Choroid plexus epithelial cell (primary cell): ENCODE data around the gene PON2.

Experiments
- DNase-seq: peaks from one replicate; pipeline ENCODE4 v3.0.0-alpha.2; 2010; ENCODE audit warnings: low read depth
- H3K4me3 ChIP-seq: 2 replicates; pipeline ENCODE4 v1.5.1; 2011; ENCODE audit warnings: low read depth, mild to moderate bottlenecking, control low read depth, low read length, moderate library complexity
- CTCF ChIP-seq: conservative IDR thresholded peaks from 2 replicates; pipeline ENCODE4 v1.5.1; 2011; ENCODE audit warnings: low read depth, mild to moderate bottlenecking, control low read depth, inconsistent platforms, low read length, moderate library complexity

PON2 gene

GRCh38 chr7:95476904-95477594, 42.2 kb upstream of the PON2 start:
- peak; percentile 79 for TF ChIP-seq CTCF
- peak; percentile 89 for DNase-seq
- no peak overlapping the region for H3K4me3 ChIP-seq

GRCh38 chr7:95476072-95476847, 41.4 kb upstream of the PON2 start:
- no peak for TF ChIP-seq CTCF
- peak; percentile 63 for DNase-seq
- no peak overlapping the region for H3K4me3 ChIP-seq

GRCh38 chr7:95473276-95473985, 38.6 kb upstream of the PON2 start:
- DNase-seq: no peak
- TF ChIP-seq CTCF: no peak

DNA sequence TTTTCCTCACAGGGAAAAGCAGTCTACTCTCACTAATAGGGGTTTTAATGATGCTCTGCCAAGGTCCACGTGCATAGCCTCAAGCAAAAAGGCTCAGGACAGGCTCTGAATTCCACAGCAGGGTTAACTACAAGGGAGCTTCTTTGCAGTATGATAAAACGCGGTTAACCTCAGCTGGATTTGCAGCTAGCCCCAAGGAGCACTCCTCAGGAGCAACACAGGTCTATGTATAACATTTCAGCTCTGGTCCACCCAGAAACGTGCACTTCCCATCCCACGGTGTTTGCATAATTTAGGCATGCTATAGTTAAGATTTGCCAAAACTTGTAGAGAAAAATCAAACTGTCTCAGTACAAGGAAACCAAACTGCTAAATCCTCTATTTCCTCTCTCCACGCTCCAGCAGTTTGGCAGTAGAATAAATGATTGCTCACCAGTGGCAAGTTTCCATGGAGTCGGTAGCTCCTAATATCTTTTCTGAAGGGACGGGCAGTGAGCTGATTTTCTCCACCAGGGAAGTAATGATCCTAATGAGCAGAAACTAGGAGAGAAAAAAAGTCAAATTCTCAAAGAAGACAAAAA, 37.8 kb upstream of the PON2 start:
- TF ChIP-seq CTCF: no peak
- peak; percentile 32 for DNase-seq
- H3K4me3 ChIP-seq: no peak overlapping the region

More at GRCh38 chr7:95473276-95473985, 38.6 kb upstream of the PON2 start:
- no peak overlapping the region for H3K4me3 ChIP-seq

GRCh38 chr7:95471071-95471470, 36.2 kb upstream of the PON2 start:
- no peak for TF ChIP-seq CTCF
- no peak overlapping the region for H3K4me3 ChIP-seq
- DNase-seq: no peak

DNA sequence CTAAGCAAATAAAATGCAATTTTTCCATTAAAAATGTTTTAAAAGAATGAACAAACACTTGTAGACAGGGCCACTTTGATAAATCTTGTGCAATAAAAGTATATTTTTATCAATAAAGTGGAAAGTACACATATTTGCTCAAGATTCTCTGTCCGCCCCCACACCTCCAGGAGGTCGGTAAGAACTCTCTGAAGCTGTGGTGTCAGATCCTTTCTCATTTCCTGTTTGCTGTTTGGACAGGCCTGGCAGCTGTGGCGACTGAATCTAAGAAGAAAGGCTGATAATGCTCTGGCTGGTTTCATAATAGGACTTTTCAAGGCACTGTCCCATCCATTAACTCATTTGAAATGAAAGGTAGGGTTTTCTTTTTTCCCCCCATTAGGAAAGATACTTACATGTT, 35.6 kb upstream of the PON2 start:
- no peak overlapping the region for H3K4me3 ChIP-seq
- peak; percentile 90 for DNase-seq
- TF ChIP-seq CTCF: no peak
